GM18508 (cell line): Measurements from ENCODE around the gene TM9SF1.
"Not testable (repeated sequence)": the region's sequence is repeated elsewhere in the genome, so short reads cannot be mapped to it uniquely, and the experiment has no call there.

Experiments
- ATAC-seq: cut with Tn5 transposase; IDR thresholded peaks from one replicate; pipeline ENCODE4 v1.9.1; 2021; ENCODE audit warnings: moderate number of reproducible peaks; ENCODE audit not compliant: insufficient read depth, unreplicated experiment

The TM9SF1 gene

DNA sequence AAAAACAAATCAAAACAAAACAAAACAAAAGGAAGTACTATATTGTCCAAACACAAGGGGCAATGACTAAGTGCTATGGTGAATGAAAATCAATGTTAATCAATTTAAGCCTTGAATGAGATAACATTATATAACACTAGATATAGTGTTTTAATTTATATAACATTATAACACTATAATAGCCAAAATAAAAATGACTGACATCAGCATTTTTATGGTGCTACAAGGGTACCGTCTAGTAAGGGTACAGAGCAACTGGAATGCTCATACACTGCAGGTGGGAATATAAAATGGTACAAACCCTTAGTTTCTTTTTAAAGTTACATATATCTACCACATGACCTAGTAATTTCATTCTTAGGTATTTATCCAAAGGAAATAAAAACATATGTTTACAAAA lies 31.2 kb upstream of the TM9SF1 start:
- no peak for ATAC-seq

DNA sequence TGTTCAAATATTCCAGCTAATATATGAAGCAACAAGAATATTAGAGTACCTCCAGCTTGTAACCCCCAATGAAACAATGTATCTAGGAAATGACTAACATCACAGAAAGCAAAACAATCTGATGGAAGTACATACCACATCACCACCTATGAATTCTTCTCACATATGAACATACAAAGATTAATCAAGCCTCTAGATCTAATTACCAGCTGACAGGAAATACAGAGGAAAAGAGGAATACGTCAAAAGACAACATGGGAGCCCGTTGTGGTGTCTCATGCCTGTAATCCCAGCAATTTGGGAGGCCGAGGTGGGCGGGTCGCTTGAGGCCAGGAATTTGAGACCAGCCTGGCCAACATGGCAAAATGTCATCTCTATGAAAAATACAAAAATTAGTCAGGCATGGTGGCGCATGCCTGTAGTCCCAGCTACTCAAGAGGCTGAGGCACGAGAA lies 29.4 kb upstream of the TM9SF1 start:
- no peak for ATAC-seq

DNA sequence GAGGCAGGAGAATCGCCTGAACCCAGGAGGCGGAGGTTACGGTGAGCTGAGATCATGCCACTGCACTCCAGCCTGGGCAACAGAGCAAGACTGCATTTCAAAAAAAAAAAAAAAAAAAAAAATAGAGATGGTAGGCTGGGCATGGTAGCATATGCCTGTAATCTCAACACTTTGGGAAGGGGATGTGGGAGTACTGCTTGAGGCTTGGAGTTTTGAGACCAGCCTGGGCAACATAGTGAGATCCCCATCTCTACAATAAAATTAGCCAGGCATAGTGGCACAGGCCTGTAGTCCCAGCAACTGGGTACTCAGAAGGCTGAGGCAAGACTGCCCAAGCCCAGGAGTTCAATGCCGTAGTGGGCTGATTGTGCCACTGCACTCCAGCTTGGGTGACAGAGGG lies 27.7 kb upstream of the TM9SF1 start:
- not testable (repeated sequence) for ATAC-seq

DNA sequence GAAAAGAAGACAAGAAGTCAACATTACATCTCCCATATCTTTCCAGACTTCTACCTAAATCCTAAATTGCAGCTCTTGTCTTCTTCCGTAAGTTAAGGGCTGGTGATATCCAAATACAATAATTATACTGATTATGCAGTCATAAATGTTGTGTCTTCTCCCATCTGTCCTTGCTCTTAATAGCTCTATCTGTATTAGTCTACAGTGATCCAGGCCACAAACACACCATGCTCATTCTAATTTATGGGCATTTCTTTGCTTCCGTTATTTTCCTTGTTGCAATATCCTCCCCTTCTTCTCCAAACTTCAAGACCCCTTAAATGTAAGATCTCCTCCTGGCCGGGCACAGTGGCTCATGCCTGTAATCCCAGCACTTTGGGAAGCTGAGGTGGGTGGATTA lies 24.3 kb upstream of the TM9SF1 start:
- no peak for ATAC-seq

DNA sequence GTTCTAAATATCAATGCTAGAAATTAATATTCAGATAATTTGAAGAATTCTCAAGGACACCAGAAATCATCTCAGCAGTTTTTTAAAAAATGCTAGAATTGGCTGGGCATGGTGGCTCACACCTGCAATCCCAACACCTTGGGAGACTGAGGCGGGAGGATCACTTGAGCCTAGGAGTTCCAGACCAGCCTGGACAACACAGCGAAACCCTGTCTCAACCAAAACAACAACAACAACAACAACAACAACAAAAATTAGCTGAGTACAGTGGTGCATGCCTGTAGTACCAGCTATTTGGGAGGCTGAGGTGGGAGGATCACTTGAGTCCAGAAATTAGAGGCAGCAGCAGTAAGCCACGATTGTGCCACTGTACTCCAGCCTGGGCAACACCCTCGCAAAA lies 23.8 kb upstream of the TM9SF1 start:
- no peak for ATAC-seq

DNA sequence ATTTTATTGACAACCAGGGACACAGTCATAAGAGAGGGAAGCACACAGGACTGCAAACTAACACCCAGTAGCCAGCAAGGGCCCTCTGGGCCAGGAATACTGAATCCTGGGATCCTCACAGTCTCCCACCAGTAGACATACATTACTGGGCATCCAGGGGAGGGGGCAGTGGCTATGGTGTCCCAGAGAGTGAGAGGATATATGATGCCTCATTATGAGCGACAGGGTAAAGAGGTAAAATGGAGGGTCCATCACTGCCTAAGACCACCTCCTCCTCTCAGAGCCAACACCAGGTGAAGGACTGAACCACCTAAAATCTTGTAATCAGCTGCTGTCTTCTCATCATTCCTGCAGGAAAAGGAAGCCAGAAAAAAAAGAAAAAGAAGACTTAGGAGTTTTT lies 21.6 kb upstream of the TM9SF1 start:
- ATAC-seq, result not testable (repeated sequence)

DNA sequence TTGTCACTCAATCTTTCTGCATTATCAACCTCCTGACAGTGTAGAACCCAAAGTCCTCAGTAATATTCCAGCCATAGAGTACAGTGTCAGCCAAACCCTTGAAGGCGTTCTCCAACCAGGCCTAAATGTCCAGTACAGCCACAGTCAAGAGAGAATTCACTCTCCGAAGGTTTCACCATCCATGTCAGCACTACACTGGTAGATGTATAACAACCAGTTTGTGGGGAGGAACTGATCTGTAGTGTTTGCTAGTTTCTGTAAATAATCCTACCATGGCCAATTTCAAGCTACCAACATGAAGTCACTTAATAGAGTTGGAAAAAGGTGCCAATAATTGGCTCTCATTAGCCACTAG lies 21.1 kb upstream of the TM9SF1 start:
- ATAC-seq, result no peak

DNA sequence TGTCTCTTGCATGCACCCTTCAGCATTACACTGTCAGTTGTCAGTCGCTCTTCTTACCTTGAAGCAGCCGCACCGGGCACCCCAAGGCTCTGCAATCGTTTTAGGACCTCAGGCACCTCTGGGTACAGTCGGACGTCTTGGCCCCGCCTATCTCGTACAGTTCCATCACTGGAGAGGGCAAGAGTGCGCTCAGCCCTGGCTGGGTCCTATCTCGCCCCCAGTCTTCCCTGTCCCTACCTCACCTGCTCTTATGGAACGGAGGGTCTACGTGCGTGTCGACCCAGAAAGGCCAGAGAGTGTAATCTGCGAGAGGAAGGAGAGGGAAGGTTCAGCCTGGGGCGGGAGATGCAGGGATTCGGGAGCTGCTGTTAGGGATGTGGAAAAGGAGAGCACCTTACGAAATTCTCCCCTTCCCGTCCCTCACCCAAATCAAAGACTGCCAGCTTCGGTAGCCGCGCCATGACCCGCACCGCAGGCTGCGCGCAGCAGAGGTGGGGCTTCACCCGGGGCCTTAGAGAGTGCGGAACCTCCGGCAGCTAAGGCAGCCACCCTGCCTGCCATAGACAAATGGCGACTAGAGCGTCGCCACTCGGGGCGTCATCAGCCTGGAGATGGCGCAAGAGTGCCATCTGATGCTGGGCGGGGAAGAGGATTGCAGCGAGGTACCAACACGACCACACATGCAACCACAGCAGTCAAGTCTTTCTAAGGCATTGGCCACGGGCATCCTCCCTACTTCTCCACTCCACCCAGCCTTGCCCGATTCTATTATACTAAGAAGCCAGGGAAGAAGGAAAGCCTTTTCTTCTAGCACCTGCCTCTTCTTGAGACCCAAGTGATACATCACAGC lies 20.5 kb upstream of the TM9SF1 start, which contains the start of gene MDP1:
TSS of gene MDP1 (minus strand) at position 572 of the 850 bp plus-strand sequence. CDS start at position 461, 111 bp downstream.
- ATAC-seq, result peak; percentile 50

DNA sequence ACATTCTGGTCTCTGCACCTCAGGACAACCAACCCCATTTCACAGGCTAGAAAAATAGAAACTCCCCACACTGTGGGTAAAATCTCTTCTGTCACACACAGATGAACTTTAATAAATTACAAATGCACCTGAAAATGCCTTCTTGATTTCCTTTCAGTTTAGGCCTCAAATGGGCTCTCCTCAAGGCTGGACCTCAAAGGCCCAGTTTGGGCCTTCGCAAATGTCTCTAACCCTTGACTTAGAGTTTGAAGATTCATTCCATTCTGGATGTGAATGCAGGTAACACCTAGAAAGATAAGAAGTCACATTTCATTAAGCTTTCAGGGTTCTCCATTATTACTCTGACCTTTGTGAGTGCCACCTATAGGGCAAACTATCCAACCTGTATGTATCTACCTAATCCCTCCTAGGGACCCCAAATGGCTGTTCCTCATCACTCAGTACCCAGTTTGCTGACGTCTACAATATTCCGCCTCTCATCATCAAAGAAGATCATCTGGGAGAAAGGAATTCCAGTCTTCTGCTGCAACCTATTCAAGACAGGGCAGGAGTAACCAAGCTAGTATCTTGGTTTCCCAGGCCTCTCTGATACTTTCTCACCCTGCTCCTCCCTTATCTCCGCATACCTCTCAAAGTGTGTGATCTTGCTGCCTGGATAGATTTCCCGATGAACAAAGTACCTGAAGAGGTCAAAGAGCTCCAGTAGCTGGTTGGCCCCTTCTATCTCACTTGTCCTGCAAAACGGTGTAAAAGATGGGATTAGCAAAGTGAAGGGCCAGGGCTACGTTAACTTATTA lies 18.8 kb upstream of the TM9SF1 start:
- ATAC-seq, result no peak

DNA sequence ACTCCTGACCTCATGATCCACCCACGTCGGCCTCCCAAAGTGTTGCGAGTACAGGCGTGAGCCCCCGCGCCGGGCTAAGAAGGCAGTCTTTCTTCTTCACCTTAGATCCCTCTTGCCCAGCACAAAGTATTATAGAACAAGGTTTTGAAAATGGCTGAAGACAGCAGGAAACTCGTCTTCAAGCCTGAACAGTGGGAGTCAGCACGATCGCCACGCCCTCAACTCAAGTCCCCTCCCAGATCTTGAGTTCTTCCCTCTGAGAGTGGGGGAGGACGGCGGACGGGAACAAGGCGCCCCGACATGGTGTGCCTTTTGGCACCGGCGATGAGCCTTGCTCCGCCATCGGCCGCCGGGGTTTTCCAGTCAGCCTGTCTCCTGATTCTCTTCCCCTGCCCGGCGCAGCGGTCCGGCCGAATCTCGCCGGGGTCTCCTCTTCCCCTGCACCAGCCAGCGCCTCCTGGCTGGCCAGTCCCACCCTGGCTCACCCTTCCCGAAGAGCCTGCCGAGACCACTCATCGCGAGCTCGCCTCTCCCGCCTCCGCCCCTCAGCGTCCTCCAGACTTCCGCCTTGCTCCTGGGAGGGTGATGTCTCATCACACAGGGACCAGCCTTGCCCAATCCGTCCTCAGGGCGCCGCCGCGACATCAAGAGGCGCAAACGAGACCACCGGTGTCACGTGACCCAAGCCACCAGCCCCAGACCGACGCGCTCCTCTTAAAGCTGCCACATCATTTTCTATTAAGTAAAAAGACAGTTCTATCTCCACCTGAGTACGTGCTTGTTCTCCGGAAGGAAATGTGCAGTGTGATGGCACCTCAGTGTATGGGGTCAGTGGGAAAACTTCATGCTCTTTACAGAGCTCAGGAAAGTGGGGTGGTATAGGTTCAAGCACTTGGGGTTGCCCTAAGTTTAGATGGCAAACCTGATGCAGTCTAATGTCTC lies 18.0 kb upstream of the TM9SF1 start, which contains the start of gene CHMP4A:
TSS of gene CHMP4A (minus strand) at position 565 of the 942 bp plus-strand sequence. CDS start at position 516, 49 bp downstream.
- peak; percentile 56 for ATAC-seq

DNA sequence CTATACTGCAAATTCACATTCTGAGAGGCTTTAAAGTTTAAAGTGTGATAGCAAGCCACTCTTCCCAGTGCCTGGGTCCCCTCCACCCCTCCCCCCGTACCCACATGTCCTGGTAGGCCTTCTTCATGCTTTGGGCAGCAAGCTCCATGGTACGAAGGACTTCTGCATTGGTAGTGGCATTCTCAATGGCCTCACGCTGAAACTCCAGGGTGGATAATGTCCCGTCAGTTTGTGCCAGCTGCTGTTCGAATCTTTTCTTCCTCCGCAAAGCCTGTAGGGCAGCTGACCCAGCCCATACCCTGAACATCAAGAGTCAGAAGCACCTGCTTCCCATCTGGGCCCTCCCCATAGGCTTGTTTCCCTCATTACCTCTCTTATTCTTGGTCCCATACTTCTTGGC lies 16.1 kb upstream of the TM9SF1 start:
- ATAC-seq, result no peak

DNA sequence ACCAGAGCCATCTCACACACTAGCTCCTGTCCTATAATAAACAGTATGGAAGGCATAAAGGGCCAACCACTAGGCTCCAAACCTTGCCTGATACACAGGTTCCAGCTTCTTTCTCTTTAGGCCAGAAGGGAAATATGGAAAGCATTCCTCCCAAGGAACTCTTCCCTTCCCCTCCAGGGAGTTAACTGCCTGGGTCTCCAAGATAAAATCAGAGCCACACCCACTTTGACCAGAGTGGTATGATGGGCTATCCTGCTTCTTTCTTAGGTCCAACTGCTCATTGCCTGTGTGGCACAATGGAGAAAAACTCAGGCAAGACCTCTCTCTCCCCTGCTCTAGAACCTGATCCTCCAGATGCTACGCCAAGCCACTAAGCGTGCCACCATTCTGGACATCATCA lies 12.4 kb upstream of the TM9SF1 start:
- ATAC-seq, result no peak

DNA sequence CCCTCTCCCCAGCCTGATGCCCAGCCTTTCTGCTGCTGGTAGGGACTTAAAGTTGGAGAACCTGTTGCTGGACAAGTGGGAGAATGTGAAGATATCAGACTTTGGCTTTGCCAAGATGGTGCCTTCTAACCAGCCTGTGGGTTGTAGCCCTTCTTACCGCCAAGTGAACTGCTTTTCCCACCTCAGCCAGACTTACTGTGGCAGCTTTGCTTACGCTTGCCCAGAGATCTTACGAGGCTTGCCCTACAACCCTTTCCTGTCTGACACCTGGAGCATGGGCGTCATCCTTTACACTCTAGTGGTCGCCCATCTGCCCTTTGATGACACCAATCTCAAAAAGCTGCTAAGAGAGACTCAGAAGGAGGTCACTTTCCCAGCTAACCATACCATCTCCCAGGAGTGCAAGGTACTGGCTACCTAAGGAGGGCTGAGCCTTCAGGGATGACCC lies 11.9 kb upstream of the TM9SF1 start:
- ATAC-seq, result no peak

DNA sequence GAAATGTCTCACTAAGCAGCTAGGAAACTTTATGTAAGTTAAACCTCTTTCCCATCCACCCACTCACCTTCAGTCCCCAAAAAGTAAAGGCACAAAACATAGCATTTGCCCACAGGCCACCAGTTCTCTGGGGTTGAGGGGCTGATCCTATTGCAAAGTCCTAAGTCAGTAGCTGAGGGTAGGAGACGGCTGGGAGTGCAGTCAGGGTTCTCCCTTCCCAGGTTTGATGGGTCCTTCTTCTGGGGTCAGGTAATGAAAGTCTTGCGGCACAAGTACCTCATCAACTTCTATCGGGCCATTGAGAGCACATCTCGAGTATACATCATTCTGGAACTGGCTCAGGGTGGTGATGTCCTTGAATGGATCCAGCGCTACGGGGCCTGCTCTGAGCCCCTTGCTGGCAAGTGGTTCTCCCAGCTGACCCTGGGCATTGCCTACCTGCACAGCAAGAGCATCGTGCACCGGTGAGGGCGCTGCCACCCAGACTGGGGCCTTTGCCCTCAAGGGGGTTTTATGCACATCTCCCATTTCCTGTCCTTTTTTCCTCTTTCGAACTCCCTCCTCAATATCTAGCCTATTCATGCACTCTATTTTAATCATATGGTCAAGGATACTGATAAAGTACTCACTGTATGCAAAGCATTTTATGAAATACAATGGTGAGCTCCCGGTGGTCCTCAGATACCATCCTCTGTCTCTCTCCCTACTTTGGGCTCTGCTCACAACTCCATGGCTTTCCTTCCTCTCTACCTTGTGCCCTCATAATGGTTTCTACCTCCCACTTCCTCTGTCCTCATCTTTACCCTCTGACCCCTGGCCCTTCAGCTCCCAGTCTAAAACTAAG lies 11.2 kb upstream of the TM9SF1 start:
- ATAC-seq, result no peak

DNA sequence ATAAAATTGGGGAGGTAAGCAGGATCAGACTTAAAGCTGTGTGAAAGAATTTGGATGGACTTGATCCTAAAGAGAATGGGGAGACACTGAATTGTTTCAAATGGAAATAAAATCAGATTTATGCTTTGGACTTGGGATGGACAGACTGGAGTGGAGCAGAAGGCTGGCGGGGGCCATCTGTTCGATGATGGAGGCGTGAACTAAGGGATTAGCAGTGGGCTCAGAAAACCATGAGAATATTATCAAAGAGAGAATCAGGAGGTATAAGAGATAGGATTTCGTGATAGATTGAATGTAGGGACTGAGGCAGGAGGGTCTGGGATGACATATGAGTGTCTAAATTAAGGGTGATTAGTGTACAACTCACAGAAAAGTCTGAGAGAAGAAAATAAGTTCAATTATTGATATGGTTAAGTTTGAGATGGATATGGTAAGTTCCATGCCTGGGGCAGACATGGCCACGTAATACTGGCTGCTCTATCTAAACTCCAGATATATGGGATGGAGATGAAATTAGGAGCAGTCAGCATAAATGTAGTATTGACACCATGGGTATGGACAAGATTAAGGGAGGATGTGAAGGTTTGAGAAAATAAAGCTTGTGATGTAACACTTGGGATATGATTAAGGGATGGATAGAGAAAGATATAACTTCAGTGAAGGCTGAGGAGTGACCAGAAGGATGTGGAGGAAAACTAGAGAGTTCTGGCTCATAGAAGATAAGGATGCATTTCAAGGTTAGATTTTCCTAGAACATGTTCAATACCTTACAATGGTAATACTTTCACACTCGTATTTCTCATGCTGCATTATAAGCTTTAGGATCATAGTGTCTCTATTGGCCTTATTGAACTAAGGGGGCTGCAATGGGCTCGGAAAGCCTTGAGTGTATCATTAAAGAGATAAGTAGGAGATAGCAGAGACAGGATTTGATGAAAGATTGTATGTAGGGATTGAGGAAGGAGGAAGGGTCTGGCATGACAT lies 9.2 kb upstream of the TM9SF1 start:
- ATAC-seq, result no peak

DNA sequence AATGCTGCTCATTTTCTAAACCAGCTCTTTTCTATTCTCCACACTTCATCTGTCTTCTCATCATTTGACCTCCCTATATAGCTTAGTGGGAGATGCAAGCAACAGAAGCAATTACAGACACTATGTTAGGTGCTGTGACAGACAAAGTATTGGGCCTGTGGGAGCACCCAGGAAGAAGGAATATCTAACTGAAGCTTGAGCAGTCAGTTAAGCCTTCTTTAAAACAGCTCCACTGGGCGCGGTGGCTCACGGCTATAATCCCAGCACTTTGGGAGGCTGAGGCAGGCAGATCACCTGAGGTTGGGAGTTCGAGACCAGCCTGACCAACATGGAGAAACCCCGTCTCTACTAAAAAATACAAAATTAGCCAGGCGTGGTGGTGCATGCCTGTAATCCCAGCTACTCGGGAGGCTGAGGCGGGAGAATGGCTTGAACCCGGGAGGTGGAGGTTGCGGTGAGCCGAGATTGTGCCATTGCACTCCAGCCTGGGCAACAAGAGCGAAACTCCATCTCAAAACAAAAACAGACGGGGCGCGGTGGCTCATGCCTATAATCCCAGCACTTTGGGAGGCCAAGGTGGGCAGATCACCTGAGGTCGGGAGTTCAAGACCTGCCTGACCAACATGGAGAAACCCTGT lies 8.1 kb upstream of the TM9SF1 start:
- not testable (repeated sequence) for ATAC-seq

DNA sequence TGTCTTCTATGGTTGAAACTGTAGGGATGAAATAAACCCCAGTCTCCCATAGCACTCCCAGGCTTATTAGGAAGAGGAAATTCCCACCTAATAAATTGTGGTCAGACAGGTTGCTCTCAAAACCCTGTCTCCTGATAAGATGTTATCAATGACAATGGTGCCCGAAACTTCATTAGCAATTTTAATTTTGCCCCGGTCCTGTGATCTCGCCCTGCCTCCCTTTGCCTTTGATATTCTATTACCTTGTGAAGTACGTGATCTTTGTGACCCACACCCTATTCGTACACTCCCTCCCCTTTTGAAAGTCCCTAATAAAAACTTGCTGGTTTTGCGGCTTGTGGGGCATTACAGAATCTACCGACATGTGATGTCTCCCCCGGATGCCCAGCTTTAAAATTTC lies 7.3 kb upstream of the TM9SF1 start:
- ATAC-seq, result not testable (repeated sequence)
